GM21447 (cell line): ENCODE data around the gene C1orf74.
A peak's percentile ranks its signal among the peaks of the same experiment; 100 is the strongest.

Experiments used
- ATAC-seq: cut with Tn5 transposase; IDR thresholded peaks from one replicate; pipeline ENCODE4 v1.9.1; 2021; ENCODE audit not compliant: unreplicated experiment

Gene C1orf74

GRCh38 chr1:209772126-209772525, 12.2 kb downstream of the C1orf74 start:
- no peak for ATAC-seq

GRCh38 chr1:209770636-209771415, 13.5 kb downstream of the C1orf74 start:
- no peak for ATAC-seq

DNA sequence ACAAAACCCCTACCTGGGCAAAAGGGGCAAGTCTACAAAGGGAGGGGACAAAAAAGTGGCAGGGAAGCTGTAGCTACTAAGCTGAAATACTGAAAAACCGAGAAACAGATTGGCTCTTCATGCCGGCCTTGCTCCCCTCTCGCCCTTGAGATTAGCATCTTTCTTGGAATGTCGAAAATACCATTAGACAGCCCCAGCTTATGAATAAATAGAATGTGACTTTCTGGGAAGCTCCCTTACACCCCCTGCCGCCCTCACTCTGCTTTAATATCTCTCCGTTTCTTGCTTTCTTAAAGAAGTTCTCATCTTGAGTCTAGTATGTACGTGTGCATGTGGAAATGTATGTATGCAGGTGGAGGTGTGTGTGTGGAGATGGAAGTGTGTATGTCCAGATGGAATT, 14.4 kb downstream of the C1orf74 start:
- no peak for ATAC-seq

- ATAC-seq: peak; percentile 81
Measured at GRCh38 chr1:209769171-209769904, 15.0 kb downstream of the C1orf74 start.

GRCh38 chr1:209768354-209768774, 16.0 kb downstream of the C1orf74 start:
- peak; percentile 80 for ATAC-seq

DNA sequence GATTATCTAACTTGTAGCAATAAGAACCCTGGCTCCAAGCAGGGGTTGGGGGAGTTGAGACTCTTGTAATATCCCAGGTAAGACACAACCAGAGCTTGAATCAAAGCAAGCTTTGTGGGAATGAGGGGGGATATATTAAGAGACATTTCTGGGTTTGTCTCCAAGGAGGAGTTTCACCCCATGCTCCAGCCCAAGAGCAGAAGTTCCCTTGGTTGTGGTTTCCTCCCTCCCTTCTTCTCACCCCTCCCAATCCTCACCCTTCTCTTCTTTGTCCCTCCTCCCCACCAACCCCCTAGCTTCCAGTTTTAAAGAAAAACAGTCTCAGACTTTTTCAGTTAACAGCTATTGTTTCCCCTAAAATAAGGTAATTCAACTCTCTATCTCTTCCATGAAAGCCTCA, 16.7 kb downstream of the C1orf74 start:
- ATAC-seq: no peak

GRCh38 chr1:209767096-209767495, 17.3 kb downstream of the C1orf74 start:
- no peak for ATAC-seq

GRCh38 chr1:209766051-209766450, 18.3 kb downstream of the C1orf74 start:
- ATAC-seq: no peak

DNA sequence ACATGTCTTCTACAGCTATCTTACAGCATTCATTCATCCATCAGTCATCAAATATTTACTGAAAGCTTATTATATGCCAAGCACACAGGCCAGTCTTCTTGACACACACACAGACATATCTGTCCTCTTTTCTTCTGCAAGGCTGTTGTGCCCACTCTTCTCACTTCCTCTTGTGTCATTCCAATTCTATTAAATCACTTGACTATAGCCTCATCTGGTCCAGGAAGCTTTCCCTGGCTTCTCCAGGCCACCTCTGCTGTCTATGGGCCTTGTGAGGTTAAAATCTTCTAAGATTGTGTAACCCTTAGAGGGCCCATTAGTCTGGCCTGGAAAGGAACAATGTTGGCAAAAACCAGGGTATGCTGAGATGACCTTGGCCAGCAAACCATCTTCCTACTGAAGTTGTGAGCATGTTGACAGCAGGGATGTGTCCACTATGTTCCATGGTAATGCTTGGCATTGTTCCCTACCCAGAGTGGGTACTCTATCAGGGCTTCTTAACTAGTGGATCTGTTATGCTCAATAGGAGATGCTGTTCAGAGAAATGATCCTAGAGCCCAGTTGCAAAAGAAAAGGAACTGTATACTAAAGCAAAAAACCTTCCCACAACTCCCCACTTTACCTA, 23.2 kb downstream of the C1orf74 start:
- no peak for ATAC-seq

GRCh38 chr1:209759829-209760359, 24.5 kb downstream of the C1orf74 start:
- no peak for ATAC-seq

- no peak for ATAC-seq
Measured at GRCh38 chr1:209758400-209758799, 26.0 kb downstream of the C1orf74 start.

DNA sequence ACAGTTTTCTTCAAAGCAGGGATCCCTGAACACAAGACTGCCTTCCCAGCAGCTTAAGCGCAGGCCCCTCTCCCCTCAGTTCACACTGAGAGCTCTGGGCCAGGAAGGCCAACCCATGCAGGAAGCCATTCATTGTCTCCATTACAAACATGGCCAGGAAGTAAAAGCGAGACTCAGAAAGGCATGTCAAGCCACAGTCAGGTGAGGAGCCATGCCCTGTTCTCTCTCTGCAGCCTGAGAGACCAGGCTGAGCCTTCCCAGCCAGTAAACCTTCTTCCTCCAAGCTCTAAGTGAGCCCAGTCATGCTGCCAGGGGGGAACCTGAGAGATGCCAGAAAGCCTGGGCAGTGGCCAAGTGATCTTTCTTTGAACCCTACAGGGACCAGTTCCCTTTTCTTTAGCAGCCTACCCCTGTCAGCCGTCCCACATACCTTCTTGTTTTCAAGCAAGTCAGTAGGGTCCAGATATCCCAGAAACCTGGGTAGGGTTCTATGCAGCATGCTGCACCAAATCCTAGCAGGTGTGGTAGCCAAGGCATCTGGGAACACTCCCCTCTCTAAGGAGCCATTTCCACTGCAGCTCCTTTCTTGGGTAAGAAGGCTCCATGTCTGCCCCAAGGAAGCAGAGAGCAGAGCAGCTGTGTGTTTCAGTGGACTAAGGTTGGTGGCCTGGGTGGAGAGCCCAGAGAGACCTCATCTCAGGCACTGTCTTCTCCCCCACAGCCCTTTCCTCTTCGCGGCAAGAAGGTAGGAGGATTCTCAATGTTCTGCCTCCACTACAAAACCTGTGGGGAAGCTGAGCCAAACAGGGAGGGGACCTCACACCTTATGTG, 27.5 kb downstream of the C1orf74 start:
- ATAC-seq: peak; percentile 33

- ATAC-seq: peak; percentile 66
Measured at GRCh38 chr1:209755926-209756614, 28.3 kb downstream of the C1orf74 start, which contains the start of gene TRAF3IP3. TSS of gene TRAF3IP3 (plus strand) at chr1:209756053. CDS start at chr1:209760040, 3,987 bp downstream.

DNA sequence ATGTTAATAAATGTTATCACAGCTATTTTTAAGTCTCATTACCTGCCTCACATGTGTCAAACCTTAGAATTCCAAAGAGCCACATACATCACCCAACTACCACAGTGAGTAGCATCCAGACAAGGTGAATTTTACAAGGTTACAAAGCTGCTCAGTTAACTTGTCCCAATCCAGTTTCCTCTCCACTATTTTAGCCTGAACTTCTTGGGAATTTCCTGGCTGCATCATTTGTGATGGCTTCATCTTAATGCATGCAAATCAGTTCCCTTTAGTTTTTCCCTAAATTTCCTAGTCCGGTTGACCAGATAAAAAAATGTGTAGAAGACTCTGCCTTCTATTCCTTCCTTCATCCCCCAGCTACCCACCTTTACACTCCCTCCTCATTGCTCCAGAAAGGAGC, 29.1 kb downstream of the C1orf74 start:
- no peak for ATAC-seq

DNA sequence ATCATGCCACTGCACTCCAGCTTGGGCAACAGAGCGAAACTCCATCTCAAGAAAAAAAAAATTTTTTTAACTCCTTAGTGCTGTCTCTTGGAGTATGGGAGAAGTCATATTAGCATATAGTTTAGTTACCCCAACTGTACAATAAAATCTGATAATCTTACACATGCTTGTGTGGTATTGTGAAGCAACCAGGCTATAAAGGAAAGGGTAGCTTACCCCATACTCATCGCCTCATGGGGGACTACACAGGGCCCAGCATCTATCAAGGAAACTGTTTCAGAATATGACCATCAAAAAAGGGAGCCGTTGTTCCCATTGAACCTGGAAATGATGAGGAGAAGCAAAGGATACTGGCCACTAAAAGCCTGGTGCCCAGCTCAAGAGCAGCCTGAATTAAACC, 31.5 kb downstream of the C1orf74 start:
- ATAC-seq: no peak

DNA sequence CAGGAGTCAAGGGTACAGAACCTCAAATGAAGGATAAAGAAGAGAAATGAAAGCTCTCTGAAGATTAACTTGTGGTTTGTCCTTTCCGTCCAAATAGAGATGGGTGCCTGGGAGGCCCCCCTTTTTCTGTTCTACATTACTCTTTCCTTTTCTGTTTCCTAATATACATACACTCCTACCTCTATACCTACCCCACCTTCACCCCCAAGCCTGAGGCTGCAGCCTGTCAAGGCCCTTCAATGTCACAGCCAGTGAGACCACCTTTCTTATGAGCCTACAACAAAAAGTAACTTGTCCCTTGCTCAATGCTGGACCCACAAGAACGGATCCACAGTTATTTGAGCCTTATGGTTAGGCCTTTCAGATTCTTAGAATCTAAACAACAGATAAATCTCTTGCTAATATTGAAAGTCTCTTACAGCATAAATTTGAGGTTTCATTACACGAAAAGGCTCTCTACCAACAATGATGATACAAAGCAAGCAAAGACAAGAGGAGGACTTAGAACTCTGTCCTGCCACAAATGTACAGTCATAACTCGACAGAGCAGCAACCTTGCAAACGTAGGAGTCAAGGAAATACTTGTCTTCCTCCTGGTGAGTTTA, 32.6 kb downstream of the C1orf74 start:
- ATAC-seq: peak; percentile 40

DNA sequence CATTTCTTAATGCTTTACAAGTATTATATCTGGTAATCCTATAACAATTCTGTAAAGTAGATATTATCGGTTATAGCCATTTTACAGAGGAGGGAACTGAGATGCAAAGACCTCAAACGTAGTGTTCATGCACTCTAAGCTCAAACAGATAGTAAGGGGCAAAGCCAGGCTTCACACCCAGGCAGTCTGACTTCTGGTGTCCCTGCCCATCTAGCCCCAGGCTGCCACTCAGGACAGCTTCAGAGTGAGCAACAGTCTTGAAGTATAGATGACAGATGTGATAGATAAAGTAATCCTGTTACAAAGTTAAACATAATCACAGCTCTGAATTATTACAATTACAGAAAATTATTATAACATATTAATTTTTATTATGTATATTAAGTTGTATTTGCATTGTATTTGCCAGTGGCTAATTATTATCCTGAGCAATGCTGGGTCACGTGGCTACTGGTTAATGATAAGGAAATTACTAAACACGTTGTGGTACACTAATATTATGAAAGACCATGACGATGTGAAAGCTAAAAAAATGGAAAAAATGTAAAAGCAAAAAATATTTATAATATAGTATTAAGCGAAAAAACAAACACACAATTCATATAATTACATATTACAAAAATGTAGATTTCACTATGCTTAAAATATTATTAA, 34.6 kb downstream of the C1orf74 start:
- no peak for ATAC-seq

- ATAC-seq: no peak
Measured at GRCh38 chr1:209749205-209749604, 35.2 kb downstream of the C1orf74 start.

GRCh38 chr1:209748620-209749019, 35.7 kb downstream of the C1orf74 start:
- no peak for ATAC-seq
